K562 (cell line): ENCODE measurements around the gene NCBP2. TPM values are rescaled to one million over a fixed set of nuclear protein-coding genes. Genes with fewer than 3 reads are reported as not detected.

Experiments used
- ATAC-seq: fragments of 200-7000 bp; cut with Tn5 transposase; 3 replicates; pipeline ENCODE4 v1.9.1; 2020; ENCODE audit warnings: moderate library complexity
- BruUV-seq: library from RNA; stranded (reverse); fragments of 400-500 nt; replicated peaks from 2 replicates; lab custom pipeline; 2021; lab: Mats Ljungman, UMichigan
- CTCF ChIA-PET: fragments of 300-600 bp; formaldehyde crosslinking; extraction: SDS; loops from one replicate; lab custom pipeline; 2021; ENCODE audit warnings: low intra/inter-chr PET ratio; lab: Yijun Ruan, JAX
- POLR2A ChIA-PET: fragments of 300-600, 350-650 bp; sonication (Branson Sonifier 250); formaldehyde crosslinking; extraction: SDS; loops from one replicate; lab custom pipeline; 2021; ENCODE audit warnings: antibody characterized with exemption, inconsistent platforms; lab: Yijun Ruan, JAX
- DNase-seq, 4 experiments: peaks; one replicate each; pipeline versions ENCODE4 v3.0.0 to v3.0.0-alpha.2; 2011 to 2018; ENCODE audit warnings: low spot score in 3 of 4, mixed read lengths in 3 of 4; ENCODE audit errors: extremely low read depth in 1 of 4
- FAIRE-seq: peaks from 2 replicates; lab custom pipeline; 2011; peaks lifted over from hg19 to GRCh38; lab: Jason Lieb, UNC
- H2AFZ ChIP-seq: 2 replicates; pipeline ENCODE4 v1.6.0; 2011; ENCODE audit warnings: low read depth, low read length, control low read depth, inconsistent platforms
- H3K27ac ChIP-seq: fragments of 200-600 bp; 3 replicates; pipeline ENCODE4 v1.8.0; 2011; ENCODE audit warnings: low read depth, mild to moderate bottlenecking, control low read depth, inconsistent platforms, low read length, moderate library complexity, mixed read lengths; ENCODE audit errors: extremely low read depth
- H3K27me3 ChIP-seq, 2 experiments: fragments of 300-600 bp in 1 of 2; 2 replicates in 1 of 2; 3 replicates in 1 of 2; pipeline versions ENCODE4 v1.6.0 to v1.8.0; 2011; ENCODE audit warnings: inconsistent platforms in 2 of 2, low read length in 2 of 2, mild to moderate bottlenecking in 1 of 2, mixed read lengths in 1 of 2, moderate library complexity in 1 of 2; ENCODE audit not compliant: control insufficient read depth in 2 of 2, insufficient read depth in 2 of 2
- H3K36me3 ChIP-seq: fragments of 300-600 bp; 3 replicates; pipeline ENCODE4 v1.8.0; 2011; ENCODE audit warnings: mild to moderate bottlenecking, low read length, inconsistent platforms; ENCODE audit not compliant: control insufficient read depth, insufficient read depth
- H3K4me1 ChIP-seq, 2 experiments: fragments of 200-600 bp in 1 of 2; replicated peaks in 1 of 2; 2 replicates in 1 of 2; 3 replicates in 1 of 2; pipeline versions ENCODE4 v1.5.1 to v1.8.0; 2011; ENCODE audit warnings: inconsistent platforms in 2 of 2, low read length in 2 of 2, mild to moderate bottlenecking in 1 of 2, mixed read lengths in 1 of 2, moderate library complexity in 1 of 2; ENCODE audit not compliant: control insufficient read depth in 2 of 2, insufficient read depth in 2 of 2
- H3K4me2 ChIP-seq: 2 replicates; pipeline ENCODE4 v1.6.1; 2011; ENCODE audit warnings: low read length, control low read depth, inconsistent platforms, mixed read lengths; ENCODE audit not compliant: insufficient read depth
- H3K4me3 ChIP-seq: fragments of 200-600 bp; sonication (generic), shearing (Covaris generic); 2 replicates; pipeline ENCODE4 v1.5.1; 2016; ENCODE audit warnings: control low read depth, inconsistent platforms
- H3K79me2 ChIP-seq: fragments of 200-600 bp; 3 replicates; pipeline ENCODE4 v1.8.0; 2011; ENCODE audit warnings: low read length, inconsistent platforms; ENCODE audit not compliant: control insufficient read depth, insufficient read depth
- H3K9ac ChIP-seq, 2 experiments: 2 replicates each; pipeline versions ENCODE4 v1.6.0 to v1.6.1; 2011; ENCODE audit warnings: low read depth in 2 of 2, low read length in 2 of 2, control low read depth in 1 of 2, inconsistent platforms in 1 of 2, mild to moderate bottlenecking in 1 of 2, mixed read lengths in 1 of 2; ENCODE audit not compliant: insufficient read depth in 1 of 2
- H3K9me1 ChIP-seq: one replicate; pipeline ENCODE4 v1.6.0; 2011; ENCODE audit warnings: inconsistent platforms, mild to moderate bottlenecking, low read length, moderate library complexity; ENCODE audit not compliant: control insufficient read depth, insufficient read depth
- H3K9me3 ChIP-seq: replicated peaks from 2 replicates; pipeline ENCODE4 v1.5.1; 2011; ENCODE audit warnings: low read depth, low read length, inconsistent platforms; ENCODE audit not compliant: control insufficient read depth, insufficient read depth
- H4K20me1 ChIP-seq: replicated peaks from 2 replicates; pipeline ENCODE4 v1.6.1; 2011; ENCODE audit warnings: low read length, inconsistent platforms, mixed read lengths; ENCODE audit not compliant: control insufficient read depth, insufficient read depth
- E2F8 ChIP-seq: fragments of 450-650 bp; IDR thresholded peaks from 2 replicates; pipeline ENCODE4 v1.7.1; 2018; ENCODE audit warnings: mild to moderate bottlenecking, low read depth; ENCODE audit not compliant: partially characterized antibody
- FOXO4 ChIP-seq: fragments of 450-650 bp; formaldehyde crosslinking; IDR thresholded peaks from 2 replicates; pipeline ENCODE4 v1.4.0; 2020; ENCODE audit warnings: mild to moderate bottlenecking, moderate library complexity
- IFI16 ChIP-seq: fragments of 250-450 bp; sonication (Bioruptor Pico); IDR thresholded peaks from 2 replicates; pipeline ENCODE4 v2.1.2; 2022; ENCODE audit warnings: mild to moderate bottlenecking, inconsistent platforms
- RCOR1 ChIP-seq, 2 experiments: IDR thresholded peaks; 2 replicates each; pipeline ENCODE4 v1.6.1; 2012; ENCODE audit warnings: low read depth in 2 of 2, low read length in 2 of 2, borderline replicate concordance in 1 of 2, improper control_type of control experiment in 1 of 2
- ZBTB17 ChIP-seq: fragments of 450-650 bp; formaldehyde crosslinking; IDR thresholded peaks from 2 replicates; pipeline ENCODE4 v1.4.0; 2020; ENCODE audit warnings: mild to moderate bottlenecking
- ZNF316 ChIP-seq: fragments of 450-650 bp; IDR thresholded peaks from 2 replicates; pipeline ENCODE4 v1.6.1; 2016
- WGBS: fragments of 100-300 bp; shearing (Covaris generic); methylation state at CpG from one replicate; pipeline ENCODE4 v1.1.6; 2016; ENCODE audit warnings: low coverage, mixed read lengths; ENCODE audit not compliant: insufficient coverage; ENCODE audit errors: missing lambda C conversion rate; 5-methylcytosine and 5-hydroxymethylcytosine counted together
- in situ Hi-C: fragments of 300-500 bp; cut with MboI; formaldehyde crosslinking; loops from 4 replicates; pipeline ENCODE4 v1.15.0; 2018; ENCODE audit warnings: inconsistent platforms, mixed read lengths
- intact Hi-C: fragments of 100-400 bp; cut with micrococcal nuclease; formaldehyde crosslinking; loops from 2 replicates; pipeline ENCODE4 v1.14.2; 2022
- polyA plus RNA-seq, 8 experiments: library from polyadenylated mRNA; depleted of rRNA in 4 of 8; stranded (reverse) in 5 of 8; unstranded in 3 of 8; fragments of >200 nt; fragmentation: Nextera tagmentation in 2 of 8; fragmentation: Illumina TruSeq in 1 of 8; extraction: Ambion mirVana in 2 of 8; extraction: Trizol in 1 of 8; gene quantifications; 2 replicates each; pipeline versions ENCODE4 v1.2.1 to v1.2.3, GENCODE V29; 2011 to 2014; ENCODE audit warnings: inconsistent platforms in 1 of 8, missing spikeins in 1 of 8
- total RNA-seq, 7 experiments: library from RNA; depleted of rRNA in 6 of 7; stranded (reverse); fragments of >200 nt in 6 of 7; fragmentation: Illumina TruSeq in 2 of 7; extraction: Trizol in 2 of 7; gene quantifications; 2 replicates each; pipeline versions ENCODE4 v1.2.1 to v1.2.3, GENCODE V29; 2011 to 2021; ENCODE audit warnings: low replicate concordance in 1 of 7

Gene NCBP2
- total and polyA plus RNA-seq, 9 of the 15 experiments (the other 6 are each of a cell fraction or from before 2014, with no cell fraction given), result 56.4 to 102 (median 82.3) TPM

- in situ Hi-C loops, result no loop called here
- Histone ChIP-seq H3K4me1 (no peaks in the 10 kb centered on the region), H3K4me2 (no peak overlapping the region), H2AFZ (no peak overlapping the region), H3K9ac (no peak overlapping the region), H3K4me3 (no peak overlapping the region), H3K9me3 (no peaks in the 10 kb centered on the region; the same call in 1 of the 2 replicates), H4K20me1 (no peaks in the 10 kb centered on the region), H3K27me3 (no peaks in the 10 kb centered on the region), H3K79me2 (no peaks in the 10 kb centered on the region), H3K9me1 (no peaks in the 10 kb centered on the region), H3K27ac (no peak overlapping the region), H3K36me3 (peaks cover 36% of the 10 kb centered on the region)
- DNase-seq (no peak), ATAC-seq (no peak), FAIRE-seq (no peak)
- CTCF ChIA-PET, result no interaction called here
- BruUV-seq, result no TSS peak
- TF ChIP-seq IFI16 (no peak), ZBTB17 (no peak), RCOR1 (IDR thresholded peaks at IDR 0.05; ENCODE audit: borderline replicate concordance in 1 of 2, low read depth in 2 of 2, low read length in 2 of 2) (no peak), FOXO4 (CRISPR knock-in tag) (no peak), E2F8 (no peak), ZNF316 (no peak)
- WGBS, result 100% methylated on average over 1 of the region's 1 CpG
- POLR2A ChIA-PET, result no interaction called here
- intact Hi-C loops, result no loop called here
These were observed 26.1 kb downstream of the NCBP2 start for GRCh38 chr3:196916221-196916620.
